ENCODE measurements around the gene CEP112. TPM values are rescaled to one million over a fixed set of nuclear protein-coding genes. Genes with fewer than 3 reads are reported as not detected.

The CEP112 gene
- total and polyA plus RNA-seq, 2 experiments from 2014 or later: 4.0 to 4.3 TPM

- peaks cover 23% of the 10 kb centered on the region for H3K9me3 Mint-ChIP-seq
- H3K27me3 Mint-ChIP-seq (ENCODE audit: insufficient read depth, low read depth, poor library complexity): peaks cover 1% of the 10 kb centered on the region
- Histone ChIP-seq H2AFZ (no peak overlapping the region), H4K20me1 (replicated peaks; ENCODE audit: insufficient read depth) (no peaks in the 10 kb centered on the region), H3K36me3 (ENCODE audit: insufficient read depth) (peaks cover 4% of the 10 kb centered on the region; the same call in 1 of the 2 replicates), H3F3A (replicated peaks; ENCODE audit: low read depth) (no peaks in the 10 kb centered on the region), H3K27me3 (ENCODE audit: insufficient read depth) (no peaks in the 10 kb centered on the region), H3K9me2 (ENCODE audit: insufficient read depth) (no peaks in the 10 kb centered on the region), H3K79me2 (replicated peaks; ENCODE audit: insufficient read depth) (no peaks in the 10 kb centered on the region), H3K4me1 (ENCODE audit: insufficient read depth) (no peaks in the 10 kb centered on the region), H3K4me3 (no peak overlapping the region), H3K27ac (ENCODE audit: low read depth) (no peak overlapping the region), H3K4me2 (no peak overlapping the region)
- DNase-seq (ENCODE audit: low spot score) (no peak), ATAC-seq (no peak)
- H3K4me1 Mint-ChIP-seq: no peaks in the 10 kb centered on the region
- no peak overlapping the region for H3K27ac Mint-ChIP-seq
- peaks cover 11% of the 10 kb centered on the region; the same call in 2 of the 3 replicates for H3K36me3 Mint-ChIP-seq (ENCODE audit: low read depth)
- no peak overlapping the region for H3K4me3 Mint-ChIP-seq
- TF ChIP-seq NANOG (IDR thresholded peaks at IDR 0.05; ENCODE audit: borderline replicate concordance) (no peak), JUNB (IDR thresholded peaks at IDR 0.05; ENCODE audit: unreplicated experiment) (no peak), REST (IDR thresholded peaks at IDR 0.05; ENCODE audit: unreplicated experiment) (no peak), EZH2 (IDR thresholded peaks at IDR 0.05; ENCODE audit: low read depth, unreplicated experiment) (no peak), POLR2AphosphoS5 (IDR thresholded peaks at IDR 0.05; ENCODE audit: low read depth) (no peak), ZNF462 (CRISPR knock-in tag; IDR thresholded peaks at IDR 0.05) (no peak), ZNF331 (CRISPR knock-in tag; IDR thresholded peaks at IDR 0.05; ENCODE audit: low read depth) (no peak), ZNF114 (CRISPR knock-in tag; IDR thresholded peaks at IDR 0.05) (no peak), EZH2phosphoT487 (IDR thresholded peaks at IDR 0.05; ENCODE audit: unreplicated experiment) (no peak), STAT1 (IDR thresholded peaks at IDR 0.05; ENCODE audit: unreplicated experiment) (no peak), ETS1 (IDR thresholded peaks at IDR 0.05) (no peak), CTCF (conservative IDR thresholded peaks at IDR 0.05; ENCODE audit: low read depth in 2 of 2) (no peak), CREB1 (CRISPR knock-in tag; IDR thresholded peaks at IDR 0.05; ENCODE audit: low read depth) (no peak)
These were observed 166.4 kb downstream of the CEP112 start for GRCh38 chr17:66025551-66025950.
